ENCODE measurements around the gene HMGXB3.

DNA sequence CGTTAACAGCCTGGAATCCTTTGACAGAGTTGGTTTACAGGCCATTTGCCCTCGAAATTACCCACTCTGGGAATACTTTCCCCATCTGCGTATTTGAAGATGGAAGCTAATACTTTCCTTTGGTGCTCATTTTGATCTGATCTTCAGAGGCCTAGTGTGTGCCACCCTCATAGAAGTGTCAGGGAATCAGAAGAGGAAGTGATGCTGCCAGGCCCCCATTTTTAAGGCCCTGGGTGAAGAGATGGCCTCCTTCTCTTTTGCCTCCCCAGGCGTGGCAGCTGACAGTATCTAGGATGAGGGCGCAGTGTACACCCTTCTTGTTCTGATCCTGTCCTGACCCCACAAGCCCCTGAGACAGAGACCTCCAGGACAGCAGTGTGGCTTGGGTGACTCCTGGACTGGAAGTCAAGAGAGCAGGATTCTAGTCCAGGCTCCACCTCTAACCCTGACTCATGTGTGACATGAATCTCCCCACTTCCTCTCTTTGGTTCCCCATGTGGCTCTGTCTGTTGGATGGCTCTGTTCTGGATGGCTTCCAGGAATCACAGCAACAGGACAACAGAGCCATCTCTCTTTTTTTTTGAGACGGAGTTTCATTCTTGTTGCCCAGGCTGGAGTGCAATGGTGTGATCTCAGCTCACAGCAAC, 58.1 kb downstream of the HMGXB3 start:
- TF ChIP-seq CTCF (conservative IDR thresholded peaks at IDR 0.05) (no peak), EZH2 (IDR thresholded peaks at IDR 0.05; ENCODE audit: low read depth) (no peak)

Measured in PC-9 (cell line).